ENCODE measurements around the gene AHRR. TPM values are rescaled to one million over a fixed set of nuclear protein-coding genes. Genes with fewer than 3 reads are reported as not detected.

AHRR gene
- polyA plus RNA-seq, 4 donors: 2.5 to 3.5 (median 3.0) TPM

DNA sequence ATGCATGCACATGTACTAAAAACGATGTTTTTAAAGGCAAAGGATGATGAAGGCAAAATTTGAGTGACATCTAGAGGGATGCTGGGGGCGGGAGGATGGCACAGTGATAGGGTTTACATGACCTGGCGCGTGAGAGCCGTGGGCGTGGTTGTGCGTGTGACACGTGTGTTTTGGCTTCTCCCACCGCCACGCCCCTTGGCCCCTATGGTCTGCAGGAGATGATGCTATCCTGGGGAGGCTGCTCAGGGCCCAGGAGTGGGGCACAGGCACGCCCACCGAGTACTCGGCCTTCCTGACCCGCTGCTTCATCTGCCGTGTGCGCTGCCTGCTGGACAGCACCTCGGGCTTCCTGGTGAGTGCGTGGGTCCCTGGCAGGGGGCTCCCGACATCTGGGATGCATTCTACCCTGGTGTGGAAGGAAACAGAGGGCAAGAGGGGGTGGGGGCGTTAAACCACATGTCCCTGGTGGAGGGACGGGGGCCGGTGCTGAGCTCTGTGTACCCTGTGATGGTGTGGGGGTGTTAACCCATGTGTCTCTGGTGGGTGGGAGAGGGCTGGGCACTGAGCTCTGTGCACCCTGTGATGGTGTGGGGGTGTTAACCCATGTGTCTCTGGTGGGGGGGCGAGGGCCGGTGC is 102.2 kb downstream of the AHRR start:
- DNase-seq (ENCODE audit: low read depth in 4 of 4, low spot score in 3 of 4): no peak

- DNase-seq (ENCODE audit: low read depth in 4 of 4, low spot score in 3 of 4): no peak
These were observed 103.0 kb downstream of the AHRR start for GRCh38 chr5:424301-425110.

DNA sequence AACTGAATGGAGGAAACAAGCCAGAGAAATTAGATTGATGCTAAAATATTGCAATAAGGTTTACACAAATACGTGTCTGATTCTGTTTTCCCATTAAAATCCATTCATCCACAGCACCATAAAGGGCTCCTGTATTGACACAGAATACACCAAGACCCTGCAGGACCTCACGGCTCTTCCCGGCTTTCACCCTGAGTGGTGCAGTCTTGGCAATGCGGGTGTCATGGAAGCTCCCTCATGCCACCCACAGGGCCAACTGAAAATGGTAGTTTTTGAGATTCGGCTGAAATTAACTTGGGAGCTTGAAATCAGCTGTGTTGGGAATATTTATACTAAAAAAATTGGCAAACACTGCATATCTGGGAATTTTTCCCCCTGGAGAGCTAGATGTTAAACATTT is 104.2 kb downstream of the AHRR start:
- no peak for DNase-seq (ENCODE audit: low read depth in 4 of 4, low spot score in 3 of 4)

- DNase-seq (ENCODE audit: low read depth in 4 of 4, low spot score in 3 of 4): no peak
These were observed 105.0 kb downstream of the AHRR start for GRCh38 chr5:426392-426976.

- no peak for DNase-seq (ENCODE audit: low read depth in 4 of 4, low spot score in 3 of 4)
These were observed 106.0 kb downstream of the AHRR start for GRCh38 chr5:427415-428087.

- no peak for DNase-seq (ENCODE audit: low read depth in 4 of 4, low spot score in 3 of 4)
These were observed 106.7 kb downstream of the AHRR start for GRCh38 chr5:428219-428618.

DNA sequence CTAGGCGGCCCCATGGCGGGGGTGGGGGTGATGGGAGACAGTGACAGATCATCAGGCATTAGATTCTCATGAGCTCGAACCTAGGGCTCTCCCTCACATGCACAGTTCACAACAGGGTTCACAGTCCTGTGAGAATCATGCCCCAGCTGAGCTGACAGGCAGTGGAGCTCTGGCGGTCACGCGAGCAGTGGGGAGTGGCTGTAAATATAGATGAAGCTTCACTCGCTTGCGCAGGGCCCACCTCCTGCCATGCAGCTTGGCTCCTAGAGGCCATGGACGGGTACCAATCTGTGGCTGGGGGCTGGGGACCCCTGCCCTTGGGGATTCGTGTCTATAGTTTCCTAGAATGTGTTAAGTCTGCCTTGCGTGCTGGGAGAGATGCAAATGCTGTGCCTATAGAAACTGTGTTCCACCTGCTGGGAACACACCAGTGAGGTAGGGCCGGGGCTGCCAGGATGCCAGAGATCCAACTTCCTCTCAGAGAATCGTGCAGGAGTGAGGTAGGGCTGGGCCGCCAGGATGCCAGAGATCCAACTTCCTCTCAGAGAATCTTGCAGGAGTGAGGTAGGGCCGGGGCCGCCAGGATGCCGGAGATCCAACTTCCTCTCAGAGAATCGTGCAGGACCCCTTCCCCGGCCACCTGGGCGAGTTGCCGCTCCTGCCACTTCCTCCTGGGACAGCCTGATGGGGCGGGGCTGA is 107.4 kb downstream of the AHRR start:
- no peak for DNase-seq (ENCODE audit: low read depth in 4 of 4, low spot score in 3 of 4)

DNA sequence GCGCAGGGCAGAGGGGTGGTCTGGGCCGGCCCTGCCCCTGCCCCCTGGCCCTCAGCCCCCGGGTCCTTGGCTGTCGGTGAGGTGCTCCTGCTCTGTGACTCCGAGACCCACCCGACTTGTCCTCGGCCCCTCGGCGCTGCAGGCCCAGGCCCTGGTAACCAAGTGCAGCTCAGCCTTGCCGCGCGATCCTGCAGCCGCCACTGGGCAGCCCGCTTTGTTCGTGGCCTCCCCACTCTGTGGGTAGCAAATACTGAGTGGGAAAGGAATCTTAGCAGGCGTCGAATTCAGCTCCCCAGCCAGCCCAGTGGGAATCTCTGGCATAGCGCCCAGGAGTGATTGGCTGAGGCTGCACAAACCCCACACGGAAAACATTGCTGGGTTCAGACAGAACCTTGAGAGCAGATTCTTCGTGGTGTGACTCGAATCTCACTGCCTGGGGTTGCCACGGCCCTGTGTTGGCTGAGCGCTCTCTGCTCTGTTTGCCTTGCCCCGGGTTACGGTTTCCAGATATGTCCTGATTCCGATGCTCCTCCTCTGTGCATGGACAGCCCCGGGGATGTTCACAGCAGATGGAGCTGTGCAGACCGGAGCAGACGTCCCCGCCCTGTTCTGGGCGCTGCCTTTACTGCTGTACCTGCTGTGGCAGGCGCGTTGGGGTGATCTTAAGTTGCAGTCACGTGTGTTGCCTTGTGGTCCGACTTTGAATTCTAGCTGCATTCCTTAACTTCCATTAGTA is 108.1 kb downstream of the AHRR start:
- no peak for DNase-seq (ENCODE audit: low read depth in 4 of 4, low spot score in 3 of 4)

DNA sequence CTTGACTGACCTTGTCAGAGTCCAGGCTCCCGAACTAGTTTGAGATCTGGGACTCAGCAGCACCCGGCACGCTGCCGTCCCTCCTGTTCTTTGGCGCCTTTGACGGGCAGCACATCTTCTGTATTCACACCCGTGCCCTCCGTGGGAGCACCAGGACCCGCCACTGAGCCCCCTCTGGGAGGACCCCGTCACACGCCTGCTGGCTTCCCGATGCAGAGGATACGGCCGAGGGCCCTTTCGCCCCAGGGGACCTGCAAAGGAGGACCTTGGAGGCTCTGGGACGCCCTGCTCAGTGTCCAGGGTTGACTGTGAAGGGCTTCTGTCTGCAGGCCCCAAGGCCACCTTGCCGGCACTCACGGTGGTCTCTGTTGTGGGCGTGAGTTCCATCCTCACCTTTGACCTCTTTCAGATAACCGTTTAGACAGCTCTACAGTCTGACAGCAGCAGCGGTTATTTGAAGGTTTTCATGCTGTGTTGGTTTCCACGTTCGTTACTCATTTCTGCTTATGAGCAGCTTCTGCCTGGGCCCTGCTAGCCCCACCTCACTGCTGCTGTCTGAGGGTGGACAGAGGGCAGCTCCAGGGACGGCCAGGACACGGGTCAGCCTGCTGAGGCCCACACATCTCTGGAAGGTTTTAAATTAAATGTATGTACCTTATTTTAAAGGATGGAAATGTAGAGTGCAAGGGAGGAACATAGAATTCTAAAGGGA is 108.9 kb downstream of the AHRR start:
- DNase-seq (ENCODE audit: low read depth in 4 of 4, low spot score in 3 of 4): no peak

DNA sequence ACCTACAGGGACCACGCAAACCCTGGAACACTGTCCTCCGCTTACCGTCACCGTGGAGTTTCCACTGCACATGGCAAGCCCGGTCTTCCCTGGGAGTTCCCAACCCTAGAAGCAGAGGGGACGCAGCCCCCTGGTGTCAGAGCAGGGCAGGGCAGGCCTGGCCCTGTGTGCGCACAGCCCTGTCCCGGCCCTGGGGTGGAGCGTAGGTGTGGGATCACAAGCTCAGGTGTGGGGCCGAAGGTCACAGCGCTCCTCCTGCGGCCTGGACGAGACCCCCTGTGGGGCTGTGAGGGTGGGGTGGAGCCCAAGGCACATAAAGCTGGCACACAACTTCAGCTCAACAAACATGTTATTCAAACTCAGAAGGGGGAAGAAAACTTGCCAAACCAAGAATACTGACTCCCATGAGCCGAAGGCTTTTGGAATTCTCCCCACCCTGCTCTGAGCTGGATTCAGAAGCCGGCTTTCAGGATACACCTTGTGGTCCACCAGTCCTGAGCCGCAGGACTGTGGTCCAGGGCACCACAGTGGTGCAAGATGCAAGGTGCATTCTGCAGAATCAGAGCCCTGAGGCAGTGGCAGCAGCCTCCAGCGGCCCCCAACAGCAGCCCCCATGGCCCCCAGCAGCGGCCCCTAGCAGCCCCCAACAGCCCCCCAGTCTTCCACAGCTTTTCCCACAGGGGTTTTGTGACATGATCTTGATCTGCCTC is 109.6 kb downstream of the AHRR start:
- DNase-seq (ENCODE audit: low read depth in 4 of 4, low spot score in 3 of 4): no peak

- DNase-seq (ENCODE audit: low read depth in 4 of 4, low spot score in 3 of 4): no peak
These were observed 110.2 kb downstream of the AHRR start for GRCh38 chr5:431711-432050.

DNA sequence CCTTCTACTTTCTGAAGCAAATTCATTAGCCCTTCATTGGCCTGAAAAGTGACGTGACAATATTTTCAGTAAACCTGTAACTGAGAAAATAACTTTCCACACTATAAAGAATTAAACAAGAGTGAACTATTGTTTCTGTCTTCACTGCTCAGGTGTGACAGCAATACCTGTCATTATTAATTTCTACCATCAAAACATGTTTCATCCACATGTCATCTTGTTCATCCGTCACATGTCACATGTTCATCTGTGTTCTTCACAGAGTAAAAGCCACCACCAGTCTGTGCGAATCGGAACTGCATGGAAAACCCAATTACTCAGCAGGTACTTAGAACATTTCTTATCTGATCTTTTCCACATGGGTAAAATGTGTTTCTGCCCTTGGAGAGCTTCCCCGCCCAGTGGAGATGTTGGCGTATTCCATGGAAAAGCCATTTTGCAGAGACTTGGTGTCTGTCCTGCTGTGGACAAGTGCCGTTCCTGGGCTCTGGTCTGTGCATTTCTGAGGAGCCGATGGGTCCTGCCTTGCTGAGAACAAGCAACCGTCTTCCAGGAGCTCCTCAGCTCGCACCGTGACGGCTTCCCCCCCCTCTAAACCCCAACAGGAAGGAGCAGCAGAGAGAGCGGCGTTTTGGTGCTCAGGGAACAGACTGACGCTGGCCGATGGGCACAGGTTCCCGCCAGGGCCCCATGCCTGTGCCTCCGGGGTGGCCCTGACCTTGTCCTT is 110.8 kb downstream of the AHRR start:
- DNase-seq (ENCODE audit: low read depth in 4 of 4, low spot score in 3 of 4): no peak

DNA sequence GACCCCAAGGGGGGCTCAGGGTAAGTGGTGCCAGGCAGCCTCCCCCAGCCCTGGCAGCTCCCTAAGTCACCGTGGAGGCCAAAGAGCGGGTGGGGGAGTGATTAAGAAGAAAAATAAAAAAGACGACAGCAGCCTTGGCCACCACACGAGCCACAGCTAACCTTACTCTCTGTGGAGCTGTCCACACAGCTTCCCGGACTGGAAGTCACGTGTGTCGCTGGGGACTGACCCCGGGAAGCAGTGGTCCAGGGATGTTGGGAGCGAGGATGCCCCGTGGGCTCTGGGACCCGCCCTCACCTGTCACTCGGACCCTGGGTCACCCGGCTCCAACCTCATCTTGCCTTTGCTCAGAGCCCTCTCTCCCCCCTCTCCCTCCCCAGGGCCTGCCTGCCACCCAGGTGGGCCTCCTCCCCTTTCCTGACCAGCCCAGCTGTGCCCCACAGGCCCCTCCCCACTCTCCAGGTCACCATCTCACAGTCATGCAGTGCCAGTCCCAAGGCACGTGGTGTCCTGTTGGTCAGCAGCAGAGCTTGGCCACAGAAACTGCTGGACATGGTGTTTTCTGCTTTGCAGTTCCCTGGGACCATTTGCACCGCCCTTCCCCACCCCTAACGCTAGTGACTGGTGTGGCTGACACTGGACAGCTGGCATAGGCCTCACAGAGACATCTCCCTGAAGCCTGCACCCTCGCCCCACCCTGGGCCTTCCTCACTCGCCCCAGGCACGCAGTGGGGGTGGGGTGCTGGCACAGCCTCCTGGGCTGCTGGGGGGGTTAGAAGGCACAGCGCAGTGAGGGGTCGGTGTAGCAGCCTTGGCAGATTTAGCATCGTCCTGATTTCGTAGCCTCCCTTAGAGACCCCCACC is 111.6 kb downstream of the AHRR start:
- no peak for DNase-seq (ENCODE audit: low read depth in 4 of 4, low spot score in 3 of 4)

DNA sequence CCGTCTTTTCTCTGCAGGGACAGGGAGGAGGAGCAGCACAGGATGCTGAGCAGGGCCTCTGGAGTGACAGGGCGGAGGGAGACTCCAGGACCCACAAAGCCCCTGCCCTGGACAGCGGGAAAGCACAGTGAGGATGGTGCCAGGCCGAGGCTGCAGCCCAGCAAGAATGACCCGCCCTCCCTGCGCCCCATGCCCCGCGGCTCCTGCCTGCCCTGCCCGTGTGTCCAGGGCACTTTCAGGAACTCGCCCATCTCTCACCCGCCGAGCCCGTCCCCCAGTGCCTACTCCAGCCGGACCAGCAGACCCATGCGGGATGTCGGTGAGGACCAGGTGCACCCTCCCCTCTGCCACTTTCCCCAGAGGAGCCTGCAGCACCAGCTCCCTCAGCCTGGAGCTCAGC is 112.3 kb downstream of the AHRR start:
- no peak for DNase-seq (ENCODE audit: low read depth in 4 of 4, low spot score in 3 of 4)

GRCh38 chr5:434443-435146 is 113.1 kb downstream of the AHRR start:
- DNase-seq (ENCODE audit: low read depth in 4 of 4, low spot score in 3 of 4): no peak

GRCh38 chr5:435156-435790 is 113.8 kb downstream of the AHRR start:
- no peak for DNase-seq (ENCODE audit: low read depth in 4 of 4, low spot score in 3 of 4)

All from left renal pelvis (tissue), 4 donors.